Kidney epithelial cell (primary cell): Measurements from ENCODE around the gene ADM. TPM values are rescaled to one million over a fixed set of nuclear protein-coding genes. Genes with fewer than 3 reads are reported as not detected.

ENCODE experiments used
- DNase-seq: peaks from one replicate; pipeline ENCODE4 v3.0.0-alpha.2; 2010; ENCODE audit warnings: low read depth
- H3K27me3 ChIP-seq: 2 replicates; pipeline ENCODE4 v1.6.0; 2011; ENCODE audit warnings: low read length; ENCODE audit not compliant: control insufficient read depth, insufficient read depth
- H3K36me3 ChIP-seq: 2 replicates; pipeline ENCODE4 v1.5.1; 2011; ENCODE audit warnings: low read length; ENCODE audit not compliant: control insufficient read depth, insufficient read depth
- H3K4me3 ChIP-seq: 2 replicates; pipeline ENCODE4 v1.5.1; 2011; ENCODE audit warnings: low read depth, mild to moderate bottlenecking, control low read depth, low read length
- total RNA-seq: library from RNA; depleted of rRNA; stranded (reverse); fragments of >200 nt; gene quantifications from 2 replicates; pipeline ENCODE4 v1.2.3, GENCODE V29; 2015
- TF ChIP-seq, protein P1 (sequence below): IDR thresholded peaks from 2 replicates; pipeline ENCODE4 v1.5.1; 2011; ENCODE audit warnings: mild to moderate bottlenecking, moderate library complexity, low read length, control low read depth, inconsistent platforms; ENCODE audit not compliant: insufficient read depth, poor library complexity, severe bottlenecking

The ADM gene
- total RNA-seq, 1 donor from 2014 or later, result 68.1 TPM

- Histone ChIP-seq H3K36me3 (no peaks in the 10 kb centered on the region), H3K27me3 (no peaks in the 10 kb centered on the region), H3K4me3 (no peak overlapping the region)
- DNase-seq, result no peak
- TF ChIP-seq, protein P1, sequence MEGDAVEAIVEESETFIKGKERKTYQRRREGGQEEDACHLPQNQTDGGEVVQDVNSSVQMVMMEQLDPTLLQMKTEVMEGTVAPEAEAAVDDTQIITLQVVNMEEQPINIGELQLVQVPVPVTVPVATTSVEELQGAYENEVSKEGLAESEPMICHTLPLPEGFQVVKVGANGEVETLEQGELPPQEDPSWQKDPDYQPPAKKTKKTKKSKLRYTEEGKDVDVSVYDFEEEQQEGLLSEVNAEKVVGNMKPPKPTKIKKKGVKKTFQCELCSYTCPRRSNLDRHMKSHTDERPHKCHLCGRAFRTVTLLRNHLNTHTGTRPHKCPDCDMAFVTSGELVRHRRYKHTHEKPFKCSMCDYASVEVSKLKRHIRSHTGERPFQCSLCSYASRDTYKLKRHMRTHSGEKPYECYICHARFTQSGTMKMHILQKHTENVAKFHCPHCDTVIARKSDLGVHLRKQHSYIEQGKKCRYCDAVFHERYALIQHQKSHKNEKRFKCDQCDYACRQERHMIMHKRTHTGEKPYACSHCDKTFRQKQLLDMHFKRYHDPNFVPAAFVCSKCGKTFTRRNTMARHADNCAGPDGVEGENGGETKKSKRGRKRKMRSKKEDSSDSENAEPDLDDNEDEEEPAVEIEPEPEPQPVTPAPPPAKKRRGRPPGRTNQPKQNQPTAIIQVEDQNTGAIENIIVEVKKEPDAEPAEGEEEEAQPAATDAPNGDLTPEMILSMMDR, result no peak
These were observed 29.2 kb upstream of the ADM start for GRCh38 chr11:10275714-10276113.

DNA sequence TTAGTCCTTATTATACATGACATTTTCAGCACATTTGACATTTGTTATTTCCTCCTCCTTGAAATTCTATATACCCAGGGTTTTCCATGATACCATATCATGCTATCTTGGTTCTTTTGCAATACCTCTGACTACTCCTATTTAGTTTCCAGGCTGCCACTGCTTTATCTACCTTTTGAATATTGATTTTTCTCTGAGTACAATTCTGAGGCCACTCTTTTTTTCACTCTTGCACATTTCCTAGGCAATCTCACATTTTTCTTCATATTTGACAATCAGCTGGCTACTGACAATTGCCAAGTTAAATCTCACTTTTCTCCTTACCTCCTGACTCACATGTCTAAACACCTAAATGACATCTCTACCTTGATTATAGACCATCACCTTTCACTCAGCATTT, 22.8 kb upstream of the ADM start:
- no peaks in the 10 kb centered on the region for H3K27me3 ChIP-seq
- DNase-seq, result no peak
- TF ChIP-seq, protein P1, result no peak

DNA sequence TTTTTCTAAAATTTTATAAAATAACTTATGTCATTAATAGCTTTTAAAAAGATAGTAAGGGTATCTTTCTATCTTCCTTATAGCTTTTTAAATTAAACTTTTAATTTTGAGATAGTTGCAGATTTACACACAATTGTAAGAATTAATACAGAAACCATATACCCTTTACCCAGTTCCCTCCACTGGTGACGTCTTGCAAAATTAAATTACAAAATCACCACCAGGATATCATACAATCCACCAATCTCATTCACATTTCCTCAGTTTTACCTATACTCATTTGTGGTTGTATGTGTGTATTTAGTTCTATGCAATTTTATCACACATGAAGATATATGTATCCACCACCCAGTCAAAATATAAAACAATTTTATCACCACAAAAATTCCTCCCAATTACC, 20.9 kb upstream of the ADM start:
- TF ChIP-seq, protein P1, result no peak
- no peak overlapping the region for H3K4me3 ChIP-seq
- DNase-seq, result no peak
- H3K27me3 ChIP-seq, result no peaks in the 10 kb centered on the region
- no peaks in the 10 kb centered on the region for H3K36me3 ChIP-seq

More for the DNA sequence above, 22.8 kb upstream of the ADM start:
- H3K36me3 ChIP-seq, result no peaks in the 10 kb centered on the region
- no peak overlapping the region for H3K4me3 ChIP-seq

DNA sequence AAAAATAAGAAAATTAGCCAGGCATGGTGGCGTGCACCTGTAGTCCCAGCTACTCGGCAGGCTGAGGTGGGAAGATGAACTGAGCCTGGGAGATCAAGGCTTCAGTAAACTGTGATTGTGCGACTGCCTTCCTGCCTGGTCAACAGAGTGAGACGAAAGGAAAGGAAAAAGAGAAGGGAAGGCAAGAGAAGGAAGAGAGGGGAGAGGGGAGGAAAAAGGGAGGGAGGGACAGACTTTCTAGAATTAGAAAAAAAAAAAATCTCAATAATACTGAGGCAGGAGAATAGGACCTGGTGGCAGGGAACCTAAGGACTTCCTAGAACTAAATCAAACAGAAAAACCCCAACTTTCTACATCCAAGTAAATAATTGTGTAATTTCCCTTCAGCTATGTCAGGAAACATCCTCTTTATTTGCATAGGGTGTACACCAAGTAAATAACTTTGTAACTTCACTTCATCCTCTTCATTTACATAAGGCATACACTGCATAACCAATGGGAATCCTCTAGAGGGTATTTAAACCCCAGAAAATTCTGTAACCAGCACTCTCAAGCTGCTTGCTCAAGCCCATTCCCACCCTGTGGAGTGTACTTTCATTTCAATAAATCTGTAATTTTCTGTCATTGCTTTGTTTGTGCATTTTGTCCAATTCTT, 19.6 kb upstream of the ADM start:
- no peak overlapping the region for H3K4me3 ChIP-seq
- TF ChIP-seq, protein P1, result no peak
- H3K27me3 ChIP-seq, result no peaks in the 10 kb centered on the region
- H3K36me3 ChIP-seq, result no peaks in the 10 kb centered on the region
- DNase-seq, result no peak

DNA sequence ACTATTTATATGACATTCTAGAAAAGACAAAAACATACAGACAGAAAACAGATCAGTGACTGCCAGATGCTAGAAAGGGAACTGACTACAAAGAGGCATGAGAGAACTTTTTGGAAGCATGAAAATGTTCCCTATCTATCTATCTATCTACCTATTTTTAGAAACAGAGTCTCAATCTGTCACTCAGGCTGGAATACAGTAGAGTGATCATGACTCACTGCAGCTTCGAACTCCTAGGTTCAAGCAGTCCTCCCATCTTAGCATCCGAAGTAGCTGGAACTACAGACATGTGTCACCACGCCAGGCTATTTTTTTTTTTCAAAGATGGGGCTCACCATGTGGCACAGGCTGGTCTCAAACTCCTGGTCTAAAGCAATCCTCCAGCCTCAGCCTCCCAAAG, 17.7 kb upstream of the ADM start:
- TF ChIP-seq, protein P1, result no peak
- H3K36me3 ChIP-seq, result no peaks in the 10 kb centered on the region
- DNase-seq, result no peak
- H3K27me3 ChIP-seq, result no peaks in the 10 kb centered on the region
- no peak overlapping the region for H3K4me3 ChIP-seq
